ENCODE data around the gene APCDD1.

- TF ChIP-seq, protein P1, sequence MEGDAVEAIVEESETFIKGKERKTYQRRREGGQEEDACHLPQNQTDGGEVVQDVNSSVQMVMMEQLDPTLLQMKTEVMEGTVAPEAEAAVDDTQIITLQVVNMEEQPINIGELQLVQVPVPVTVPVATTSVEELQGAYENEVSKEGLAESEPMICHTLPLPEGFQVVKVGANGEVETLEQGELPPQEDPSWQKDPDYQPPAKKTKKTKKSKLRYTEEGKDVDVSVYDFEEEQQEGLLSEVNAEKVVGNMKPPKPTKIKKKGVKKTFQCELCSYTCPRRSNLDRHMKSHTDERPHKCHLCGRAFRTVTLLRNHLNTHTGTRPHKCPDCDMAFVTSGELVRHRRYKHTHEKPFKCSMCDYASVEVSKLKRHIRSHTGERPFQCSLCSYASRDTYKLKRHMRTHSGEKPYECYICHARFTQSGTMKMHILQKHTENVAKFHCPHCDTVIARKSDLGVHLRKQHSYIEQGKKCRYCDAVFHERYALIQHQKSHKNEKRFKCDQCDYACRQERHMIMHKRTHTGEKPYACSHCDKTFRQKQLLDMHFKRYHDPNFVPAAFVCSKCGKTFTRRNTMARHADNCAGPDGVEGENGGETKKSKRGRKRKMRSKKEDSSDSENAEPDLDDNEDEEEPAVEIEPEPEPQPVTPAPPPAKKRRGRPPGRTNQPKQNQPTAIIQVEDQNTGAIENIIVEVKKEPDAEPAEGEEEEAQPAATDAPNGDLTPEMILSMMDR (IDR thresholded peaks at IDR 0.05; ENCODE audit: borderline replicate concordance, extremely low read depth, low read length, poor library complexity, severe bottlenecking): no peak
- no peak for TF ChIP-seq EZH2 (IDR thresholded peaks at IDR 0.05; ENCODE audit: borderline replicate concordance, low read depth, low read length, severe bottlenecking)
Observed at GRCh38 chr18:10495936-10496335, 41.5 kb downstream of the APCDD1 start.
